CD4-positive, alpha-beta T cell treated with Interleukin-1 beta for 1 hour (primary cell): ENCODE data around the gene LINGO3.
A peak's percentile ranks its signal among the peaks of the same experiment; 100 is the strongest.

Source experiments
- DNase-seq, 2 donors: peaks; one replicate each; pipeline ENCODE4 v3.0.0-alpha.2; 2020 to 2022

LINGO3 gene

GRCh38 chr19:2339644-2340310 lies 31.8 kb upstream of the LINGO3 start:
- DNase-seq = no peak

- no peak for DNase-seq
These were observed 31.0 kb upstream of the LINGO3 start for GRCh38 chr19:2338751-2339643.

GRCh38 chr19:2338055-2338615 lies 30.2 kb upstream of the LINGO3 start:
- no peak for DNase-seq

GRCh38 chr19:2337329-2337707 lies 29.4 kb upstream of the LINGO3 start:
- DNase-seq = no peak

GRCh38 chr19:2336528-2337328 lies 28.8 kb upstream of the LINGO3 start:
- DNase-seq = no peak

GRCh38 chr19:2335848-2336247 lies 27.9 kb upstream of the LINGO3 start:
- no peak for DNase-seq

- DNase-seq = no peak
These were observed 27.3 kb upstream of the LINGO3 start for GRCh38 chr19:2334986-2335846.

GRCh38 chr19:2334426-2334825 lies 26.5 kb upstream of the LINGO3 start:
- no peak for DNase-seq

GRCh38 chr19:2333807-2334211 lies 25.9 kb upstream of the LINGO3 start:
- DNase-seq = no peak

GRCh38 chr19:2333027-2333806 lies 25.3 kb upstream of the LINGO3 start:
- no peak for DNase-seq

- peak; percentile 39 to 84 for DNase-seq
These were observed 24.5 kb upstream of the LINGO3 start for GRCh38 chr19:2332341-2333026.

GRCh38 chr19:2331601-2332246 lies 23.8 kb upstream of the LINGO3 start:
- DNase-seq = no peak

- no peak for DNase-seq
These were observed 22.8 kb upstream of the LINGO3 start for GRCh38 chr19:2330632-2331284.

GRCh38 chr19:2330255-2330631 lies 22.3 kb upstream of the LINGO3 start:
- no peak for DNase-seq

- DNase-seq = no peak
These were observed 21.6 kb upstream of the LINGO3 start for GRCh38 chr19:2329501-2329916.

- no peak for DNase-seq
These were observed 21.2 kb upstream of the LINGO3 start for GRCh38 chr19:2329149-2329478.

GRCh38 chr19:2328401-2329148 lies 20.6 kb upstream of the LINGO3 start, which contains the start of the genes LSM7 and SPPL2B:
Gene LSM7, minus strand, starts transcription at chr19:2328586. Its CDS starts 20 bp downstream, at chr19:2328566.
Gene SPPL2B, plus strand, starts transcription at chr19:2328684. Its CDS starts 26 bp downstream, at chr19:2328710.
- DNase-seq = peak; percentile 94 to 95

- peak; percentile 77 to 79 for DNase-seq
These were observed 19.9 kb upstream of the LINGO3 start for GRCh38 chr19:2327773-2328400.
